H1 (cell line): Measurements from ENCODE around the gene SLC44A1. TPM values are rescaled to one million over a fixed set of nuclear protein-coding genes. Genes with fewer than 3 reads are reported as not detected.
A peak's percentile ranks its signal among the peaks of the same experiment; 100 is the strongest.

Experiments used
- CTCF ChIA-PET: fragments of 300-600 bp; sonication (Branson Sonifier 250); formaldehyde crosslinking; loops from one replicate; lab custom pipeline; 2021; ENCODE audit not compliant: partially characterized antibody; lab: Charles Lee
- POLR2A ChIA-PET: fragments of 300-600 bp; sonication (Branson Sonifier 250); formaldehyde crosslinking; loops from one replicate; lab custom pipeline; 2021; ENCODE audit warnings: inconsistent platforms; ENCODE audit not compliant: partially characterized antibody; lab: Charles Lee
- DNase-seq, 2 experiments: peaks; one replicate each; pipeline versions ENCODE4 v3.0.0 to v3.0.0-alpha.2; 2010 to 2022; ENCODE audit warnings: low spot score in 2 of 2, low read depth in 1 of 2, mixed read lengths in 1 of 2
- FAIRE-seq: peaks from 2 replicates; lab custom pipeline; 2011; peaks lifted over from hg19 to GRCh38; lab: Jason Lieb, UNC
- H2AFZ ChIP-seq: 2 replicates; pipeline ENCODE4 v1.8.1; 2012; ENCODE audit warnings: low read length, inconsistent platforms
- H2AK5ac ChIP-seq: 2 replicates; pipeline ENCODE4 v1.6.1; 2013; ENCODE audit warnings: low read depth, low read length
- H2BK120ac ChIP-seq: replicated peaks from 2 replicates; pipeline ENCODE3; 2013; ENCODE audit warnings: low read depth, low read length, inconsistent platforms
- H2BK12ac ChIP-seq: 2 replicates; pipeline ENCODE4 v1.6.1; 2013; ENCODE audit warnings: low read depth, low read length
- H2BK15ac ChIP-seq: 2 replicates; pipeline ENCODE4 v1.6.1; 2013; ENCODE audit warnings: low read length
- H2BK20ac ChIP-seq: 2 replicates; pipeline ENCODE4 v1.6.1; 2013; ENCODE audit warnings: low read length
- H2BK5ac ChIP-seq: 2 replicates; pipeline ENCODE4 v1.6.1; 2013; ENCODE audit warnings: low read depth, low read length
- H3K14ac ChIP-seq: 2 replicates; pipeline ENCODE4 v1.6.1; 2013; ENCODE audit warnings: inconsistent platforms; ENCODE audit not compliant: insufficient read length
- H3K18ac ChIP-seq: 2 replicates; pipeline ENCODE4 v1.6.1; 2013; ENCODE audit warnings: low read length; ENCODE audit errors: extremely low read depth
- H3K23ac ChIP-seq: 2 replicates; pipeline ENCODE4 v1.6.1; 2013; ENCODE audit warnings: inconsistent platforms; ENCODE audit not compliant: insufficient read length
- H3K23me2 ChIP-seq: 2 replicates; pipeline ENCODE4 v1.6.1; 2013; ENCODE audit warnings: low read depth, low read length
- H3K27ac ChIP-seq: 2 replicates; pipeline ENCODE4 v1.6.1; 2011; ENCODE audit warnings: low read depth, low read length, inconsistent platforms
- H3K27me3 ChIP-seq, 4 experiments: replicated peaks in 1 of 4; 1 replicate in 1 of 4; 2 replicates in 3 of 4; pipeline versions ENCODE4 v1.6.1 to v1.8.1; 2011 to 2013; ENCODE audit warnings: low read length in 3 of 4, mild to moderate bottlenecking in 3 of 4, inconsistent platforms in 2 of 4, mixed read lengths in 2 of 4, moderate library complexity in 1 of 4; ENCODE audit not compliant: control insufficient read depth in 3 of 4, insufficient read depth in 3 of 4; ENCODE audit errors: extremely low read depth in 1 of 4
- H3K36me3 ChIP-seq, 4 experiments: 2 replicates each; pipeline versions ENCODE4 v1.6.1 to v1.8.1; 2011 to 2013; ENCODE audit warnings: mild to moderate bottlenecking in 4 of 4, low read length in 3 of 4, moderate library complexity in 2 of 4, control low read depth in 1 of 4, inconsistent platforms in 1 of 4; ENCODE audit not compliant: insufficient read depth in 4 of 4, control insufficient read depth in 2 of 4
- H3K4ac ChIP-seq: replicated peaks from 2 replicates; pipeline ENCODE3; 2013; ENCODE audit warnings: low read length, low read depth, mixed read lengths, inconsistent platforms; ENCODE audit not compliant: insufficient read length
- H3K4me1 ChIP-seq, 4 experiments: replicated peaks in 1 of 4; 1 replicate in 1 of 4; 2 replicates in 3 of 4; pipeline versions ENCODE4 v1.6.1 to v1.8.1; 2011 to 2013; ENCODE audit warnings: low read length in 3 of 4, inconsistent platforms in 2 of 4, mixed read lengths in 1 of 4; ENCODE audit not compliant: insufficient read depth in 4 of 4, control insufficient read depth in 3 of 4
- H3K4me2 ChIP-seq, 2 experiments: 2 replicates each; pipeline versions ENCODE4 v1.6.1 to v1.8.1; 2011 to 2013; ENCODE audit warnings: low read depth in 2 of 2, low read length in 2 of 2, control low read depth in 1 of 2, inconsistent platforms in 1 of 2, mild to moderate bottlenecking in 1 of 2; ENCODE audit not compliant: insufficient read depth in 1 of 2
- H3K4me3 ChIP-seq, 4 experiments: fragments of 200-600, 300-600 bp in 1 of 4; sonication (generic), shearing (Covaris generic), sonication (Bioruptor Twin) in 1 of 4; 2 replicates each; pipeline versions ENCODE4 v1.5.1 to v1.8.1; 2011 to 2016; ENCODE audit warnings: low read length in 4 of 4, low read depth in 3 of 4, control low read depth in 2 of 4, inconsistent platforms in 2 of 4, mild to moderate bottlenecking in 2 of 4, mixed read lengths in 1 of 4, moderate library complexity in 1 of 4; ENCODE audit not compliant: insufficient read depth in 2 of 4; ENCODE audit errors: extremely low read depth in 1 of 4
- H3K56ac ChIP-seq: replicated peaks from 2 replicates; pipeline ENCODE3; 2013; ENCODE audit warnings: low read depth, mild to moderate bottlenecking, mixed read lengths, low read length, inconsistent platforms; ENCODE audit not compliant: insufficient read length
- H3K79me1 ChIP-seq: 2 replicates; pipeline ENCODE4 v1.6.1; 2013; ENCODE audit warnings: low read depth, low read length, control low read depth
- H3K79me2 ChIP-seq, 2 experiments: 2 replicates each; pipeline versions ENCODE4 v1.6.1 to v1.8.1; 2012 to 2013; ENCODE audit warnings: low read length in 2 of 2, mild to moderate bottlenecking in 2 of 2, inconsistent platforms in 1 of 2; ENCODE audit not compliant: insufficient read depth in 2 of 2, control insufficient read depth in 1 of 2
- H3K9ac ChIP-seq, 4 experiments: replicated peaks in 1 of 4; 1 replicate in 1 of 4; 2 replicates in 3 of 4; pipeline versions ENCODE4 v1.6.1 to v1.8.1; 2011 to 2013; ENCODE audit warnings: low read depth in 3 of 4, low read length in 3 of 4, control low read depth in 2 of 4, mild to moderate bottlenecking in 2 of 4, moderate library complexity in 2 of 4, inconsistent platforms in 1 of 4; ENCODE audit errors: extremely low read depth in 1 of 4
- H3K9me3 ChIP-seq, 2 experiments: 2 replicates each; pipeline versions ENCODE4 v1.6.1 to v1.8.1; 2012 to 2013; ENCODE audit warnings: mild to moderate bottlenecking in 2 of 2, moderate library complexity in 2 of 2, control low read depth in 1 of 2, inconsistent platforms in 1 of 2, low read depth in 1 of 2, low read length in 1 of 2, mixed read lengths in 1 of 2; ENCODE audit not compliant: insufficient read depth in 2 of 2
- H4K20me1 ChIP-seq, 2 experiments: replicated peaks in 1 of 2; 2 replicates each; pipeline versions ENCODE3 to v1.8.1; 2011 to 2013; ENCODE audit warnings: inconsistent platforms in 2 of 2, low read length in 2 of 2, mild to moderate bottlenecking in 1 of 2; ENCODE audit not compliant: insufficient read depth in 2 of 2, control insufficient read depth in 1 of 2
- H4K5ac ChIP-seq: 2 replicates; pipeline ENCODE4 v1.6.1; 2013; ENCODE audit warnings: low read length, low read depth, mixed read lengths, inconsistent platforms; ENCODE audit not compliant: insufficient read length
- H4K8ac ChIP-seq: 2 replicates; pipeline ENCODE4 v1.8.0; 2013; ENCODE audit warnings: mild to moderate bottlenecking, moderate library complexity, low read length, inconsistent platforms; ENCODE audit not compliant: insufficient read depth; ENCODE audit errors: extremely low read depth
- H4K91ac ChIP-seq: replicated peaks from 2 replicates; pipeline ENCODE3; 2013; ENCODE audit warnings: low read length, mixed read lengths, inconsistent platforms; ENCODE audit not compliant: insufficient read length
- JUN ChIP-seq: IDR thresholded peaks from 2 replicates; pipeline ENCODE4 v1.6.1; 2011; ENCODE audit warnings: low read depth, mild to moderate bottlenecking, improper control_type of control experiment, low read length
- NRF1 ChIP-seq: IDR thresholded peaks from 2 replicates; pipeline ENCODE4 v1.6.1; 2011; ENCODE audit warnings: mild to moderate bottlenecking, low read depth, low read length, improper control_type of control experiment
- WGBS, 2 experiments: shearing (Covaris generic) in 1 of 2; methylation state at CpG; one replicate each; pipeline versions ENCODE4 v1.1.6 to v1.1.7; 2013 to 2015; ENCODE audit warnings: low lambda C conversion rate in 2 of 2, mixed read lengths in 2 of 2, inconsistent platforms in 1 of 2, low coverage in 1 of 2, missing lambda C conversion rate in 1 of 2; ENCODE audit not compliant: insufficient replicate concordance in 2 of 2, insufficient coverage in 1 of 2, insufficient read length in 1 of 2; ENCODE audit errors: extremely low coverage in 1 of 2, missing lambda C conversion rate in 1 of 2; 5-methylcytosine and 5-hydroxymethylcytosine counted together
- polyA plus RNA-seq, 7 experiments: library from polyadenylated mRNA; depleted of rRNA in 3 of 7; stranded (reverse) in 5 of 7; unstranded in 2 of 7; fragments of >200 nt in 5 of 7; fragments of 200-250 nt in 2 of 7; gene quantifications; 1 replicate in 5 of 7; 2 replicates in 1 of 7; 4 replicates in 1 of 7; pipeline versions ENCODE4 v1.2.1 to v1.2.3, GENCODE V29; 2011 to 2013; ENCODE audit warnings: missing spikeins in 2 of 7, mixed read lengths in 2 of 7
- total RNA-seq: library from RNA; stranded (reverse); fragmentation: NEBNext Ultra II Directional; extraction: Animal tissue kit (Norgen Biotek cat#: 25700); gene quantifications from 2 replicates; pipeline ENCODE4 v1.2.1, GENCODE V29; 2021

SLC44A1 gene
- total and polyA plus RNA-seq, 2 of the 8 experiments (the other 6 are each of a cell fraction or from before 2014, with no cell fraction given), result 30.5 to 71.2 TPM

GRCh38 chr9:105280691-105281090, 36.2 kb downstream of the SLC44A1 start:
- CTCF ChIA-PET, result no interaction called here
- H3K79me1 ChIP-seq, result peaks cover 5% of the 10 kb centered on the region; the same call in 1 of the 2 replicates
- POLR2A ChIA-PET, result interaction anchor here (0.9 to 2.6 kb wide), 3 partner anchors 11 to 36 kb away, joined by 3 to 16 read pairs (median 3); partner anchors contain the start of gene SLC44A1

More at GRCh38 chr9:105280691-105281090, 36.2 kb downstream of the SLC44A1 start:
- H2AFZ ChIP-seq, result no peak overlapping the region
- TF ChIP-seq JUN (no peak), NRF1 (no peak)
- TF ChIP-seq, all 59 proteins: peak for 0
- whole genome bisulfite sequencing, 2 experiments, result 92% methylated on average over 2 of the region's 2 CpGs; no CpG with 5 or more reads in 1 of the 2 experiments
- no peak overlapping the region for H3K4me2 ChIP-seq
- no peaks in the 10 kb centered on the region for H3K27me3 ChIP-seq
- H2AK5ac ChIP-seq, result no peak overlapping the region
- H2BK20ac ChIP-seq, result no peak overlapping the region
- H3K4ac ChIP-seq, result no peak overlapping the region
- no peak for DNase-seq
- H2BK120ac ChIP-seq, result no peak overlapping the region
- no peak overlapping the region for H4K5ac ChIP-seq
- H3K36me3 ChIP-seq, result no peaks in the 10 kb centered on the region; a peak in 1 of 8 replicates
- H3K4me3 ChIP-seq, result no peak overlapping the region
- H4K91ac ChIP-seq, result no peak overlapping the region
- peaks cover 0 to 11% (median 0%) of the 10 kb centered on the region in 4 experiments; a peak in 2 of 7 replicates for H3K4me1 ChIP-seq
- peaks cover 0 to 83% of the 10 kb centered on the region in 2 experiments; a peak in 3 of 4 replicates for H3K79me2 ChIP-seq
- H3K27ac ChIP-seq, result no peak overlapping the region
- no peaks in the 10 kb centered on the region for H4K20me1 ChIP-seq
- no peak overlapping the region for H3K23ac ChIP-seq
- no peak overlapping the region for H3K9ac ChIP-seq
- H3K9me3 ChIP-seq, result no peaks in the 10 kb centered on the region
- no peak overlapping the region for H4K8ac ChIP-seq
- H2BK15ac ChIP-seq, result no peak overlapping the region
- H3K18ac ChIP-seq, result no peak overlapping the region
- H3K14ac ChIP-seq, result no peak overlapping the region
- H2BK5ac ChIP-seq, result no peak overlapping the region
- peak; percentile 72 for FAIRE-seq
- H2BK12ac ChIP-seq, result no peak overlapping the region
- no peak overlapping the region for H3K56ac ChIP-seq
- H3K23me2 ChIP-seq, result no peaks in the 10 kb centered on the region
